ENCODE results near the gene DDX51.

GRCh38 chr12:132131952-132132351, 12.2 kb downstream of the DDX51 start:
- no peak for TF ChIP-seq CTCF (IDR thresholded peaks at IDR 0.05)
- TF ChIP-seq POLR2A (IDR thresholded peaks at IDR 0.05) = no peak
- no peak for TF ChIP-seq POLR2AphosphoS5 (IDR thresholded peaks at IDR 0.05)
